Measurements from ENCODE around the gene TMEM270. TPM values are rescaled to one million over a fixed set of nuclear protein-coding genes. Genes with fewer than 3 reads are reported as not detected.

The TMEM270 gene
- polyA plus RNA-seq, 12 donors, result not detected

DNA sequence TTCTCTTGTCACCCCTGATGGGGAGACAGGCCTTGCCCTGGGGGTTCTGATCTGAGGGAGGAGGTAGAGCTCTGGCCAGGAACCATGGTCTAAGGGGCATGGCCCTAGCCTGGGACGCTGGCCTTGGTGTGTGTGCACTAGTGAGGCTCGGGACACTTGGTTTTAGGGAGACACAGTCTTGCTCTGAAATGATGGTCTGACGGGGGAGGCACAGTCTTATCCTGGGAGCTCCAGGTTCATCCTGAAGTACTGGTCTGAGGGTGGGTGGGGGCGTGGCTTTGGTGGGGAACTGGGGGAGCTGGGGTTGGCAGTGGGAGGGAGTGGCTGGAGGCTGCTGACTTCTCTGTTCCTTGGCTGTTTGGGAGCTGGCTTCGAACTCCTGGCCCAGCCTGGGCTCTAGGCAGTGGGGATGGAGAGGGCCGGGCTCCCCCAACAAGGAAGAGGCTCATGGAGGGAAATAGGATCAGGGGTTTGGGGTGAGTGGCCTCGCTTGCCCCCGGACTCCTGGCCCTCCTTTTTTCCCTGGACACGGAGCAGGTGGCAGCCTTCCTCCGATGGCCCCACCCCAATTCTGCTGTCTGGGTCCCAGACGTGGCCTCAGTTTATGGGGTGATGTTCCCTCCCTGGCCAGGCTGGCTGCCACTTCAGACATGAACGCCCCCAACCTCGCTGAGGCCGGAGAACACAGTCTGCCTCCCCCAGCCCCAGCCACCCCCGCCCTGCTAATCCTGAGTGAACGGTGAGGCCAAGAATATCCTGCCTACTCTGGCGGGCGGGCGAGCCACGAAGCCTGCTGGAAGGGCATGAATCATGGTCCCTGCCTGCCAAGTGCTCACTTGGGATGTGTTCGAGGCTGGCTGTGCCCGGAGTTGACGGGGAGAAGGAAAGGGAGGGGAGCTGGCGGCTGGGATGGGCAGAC is 43.5 kb downstream of the TMEM270 start:
- no peak for DNase-seq

DNA sequence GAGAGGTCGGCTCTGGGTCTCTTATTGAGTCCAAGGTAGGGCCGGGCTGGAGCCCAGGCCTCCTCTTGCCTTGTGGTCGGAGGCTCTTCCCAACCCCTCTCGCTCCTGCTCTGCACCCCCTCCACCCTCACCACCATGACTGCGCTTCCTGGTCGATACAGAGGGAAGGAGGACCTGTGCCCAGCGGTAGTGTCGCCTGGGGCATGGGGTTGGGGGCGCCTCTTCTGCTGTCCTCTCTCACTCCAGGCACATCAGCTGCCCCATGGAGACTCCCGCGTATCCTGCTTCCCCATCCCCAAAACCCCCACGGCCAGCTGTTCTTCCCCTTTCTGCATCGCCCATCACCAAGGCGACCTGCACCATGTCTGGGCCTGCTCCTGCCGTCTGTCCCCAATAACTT is 44.4 kb downstream of the TMEM270 start:
- no peak for DNase-seq

DNA sequence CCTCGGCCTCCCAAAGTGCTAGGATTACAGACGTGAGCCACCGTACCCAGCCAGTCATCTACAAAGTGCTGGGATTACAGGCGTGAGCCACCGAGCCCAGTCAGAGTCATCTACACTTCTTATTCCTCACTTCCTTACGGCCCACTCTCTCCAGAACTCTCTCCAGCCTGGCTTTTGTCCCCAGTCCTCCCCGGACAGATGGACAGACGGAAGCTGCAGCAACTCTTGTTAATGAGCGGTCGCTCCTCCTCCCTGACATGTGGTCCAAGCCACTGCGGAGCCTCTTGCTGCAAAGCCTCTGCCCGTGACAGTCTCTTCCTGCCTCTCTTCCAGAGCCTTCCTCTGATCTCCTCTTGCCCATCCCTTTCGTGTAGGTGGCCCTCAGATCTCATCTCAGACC is 45.9 kb downstream of the TMEM270 start:
- no peak for DNase-seq

DNA sequence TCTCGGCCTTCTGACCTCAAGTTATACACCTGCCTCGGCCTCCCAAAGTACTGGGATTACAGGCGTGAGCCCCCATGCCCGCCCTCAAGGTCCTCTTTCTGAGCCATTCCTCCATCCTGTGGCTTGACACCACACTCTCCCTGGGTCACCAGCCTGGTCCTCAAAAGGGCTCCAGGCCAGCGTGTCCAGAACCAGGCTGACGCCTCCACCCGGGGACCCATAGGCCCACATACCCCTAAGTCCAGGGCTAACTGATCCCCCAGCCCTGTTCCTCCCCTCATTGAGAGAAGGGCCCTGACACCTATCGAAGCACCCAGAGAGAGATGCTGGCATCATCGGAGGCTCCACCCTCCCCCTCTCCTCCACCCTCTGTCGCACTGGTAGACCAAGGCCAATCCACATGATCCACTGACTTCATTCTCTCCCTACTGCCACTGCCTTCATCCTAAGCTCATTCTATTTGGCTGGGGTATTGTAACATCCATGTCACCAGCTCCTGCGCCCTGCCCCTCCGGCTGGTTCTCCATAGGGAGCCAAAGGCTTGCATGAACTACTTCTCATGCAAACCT is 46.7 kb downstream of the TMEM270 start:
- no peak for DNase-seq

DNA sequence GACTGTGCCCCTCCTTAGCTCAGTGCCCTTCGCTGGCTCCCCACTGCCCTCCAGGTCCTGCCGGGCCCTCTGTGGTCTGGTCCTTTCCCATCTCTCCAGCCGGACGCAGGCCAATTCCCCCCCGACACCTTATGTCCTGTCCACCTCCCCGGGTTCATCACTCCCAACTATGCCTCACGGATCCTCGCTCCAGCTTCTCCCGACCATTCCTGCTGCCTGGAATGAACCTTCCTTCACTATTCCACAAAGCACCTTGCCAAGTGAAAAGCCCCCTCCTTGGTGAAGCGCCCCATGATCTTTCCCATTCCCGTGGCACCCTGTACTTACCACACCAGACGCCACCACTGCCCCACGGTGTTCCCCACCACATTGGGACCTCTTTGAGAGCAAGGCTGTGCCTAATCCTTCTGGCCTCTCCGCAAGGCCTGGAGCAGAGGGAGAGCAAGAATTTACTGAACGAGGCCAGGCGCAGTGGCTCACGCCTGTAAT is 47.2 kb downstream of the TMEM270 start:
- no peak for DNase-seq

DNA sequence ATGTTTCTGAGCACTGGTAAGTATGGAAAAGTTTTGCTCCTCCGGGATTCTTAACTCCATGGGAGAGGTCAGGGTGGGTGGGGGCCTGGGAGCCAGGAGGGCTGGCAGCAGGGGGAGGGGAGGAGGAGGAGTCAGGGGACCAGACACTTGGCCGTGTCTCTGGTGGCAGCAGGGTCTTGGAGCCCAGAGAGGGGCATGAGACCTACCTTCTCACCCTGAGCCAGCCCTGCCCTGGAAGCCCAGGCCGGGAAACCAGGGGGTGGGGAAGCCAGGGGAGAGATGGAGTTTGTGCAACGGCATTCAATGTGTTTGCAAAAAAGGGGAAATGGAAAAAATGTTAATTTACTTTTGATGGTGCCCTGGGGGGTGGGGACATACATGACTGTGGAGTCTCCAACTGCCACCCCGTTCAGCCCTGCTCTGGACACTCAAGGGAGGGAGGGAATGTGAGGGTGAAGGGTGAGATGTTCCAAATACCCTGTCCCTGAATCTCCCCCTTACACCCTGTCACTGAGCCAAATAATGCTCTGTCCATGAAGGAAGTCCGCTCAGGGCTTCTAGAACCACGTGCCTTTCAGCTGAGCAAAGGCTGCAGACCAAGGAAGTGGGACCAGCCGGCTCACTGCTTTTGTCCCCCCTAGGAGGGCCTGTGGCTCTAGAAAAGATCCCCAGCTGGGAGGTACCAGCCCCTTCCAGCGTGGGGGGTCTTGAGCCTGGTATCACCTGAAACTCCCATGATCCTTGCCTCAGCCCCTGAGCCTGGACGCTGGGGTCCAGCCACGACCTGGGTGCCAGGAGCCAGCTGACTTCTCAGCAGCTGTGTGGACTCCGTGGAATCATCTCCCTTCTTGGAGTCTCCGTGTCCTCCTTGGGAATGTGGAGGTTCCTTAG is 48.3 kb downstream of the TMEM270 start:
- no peak for DNase-seq

DNA sequence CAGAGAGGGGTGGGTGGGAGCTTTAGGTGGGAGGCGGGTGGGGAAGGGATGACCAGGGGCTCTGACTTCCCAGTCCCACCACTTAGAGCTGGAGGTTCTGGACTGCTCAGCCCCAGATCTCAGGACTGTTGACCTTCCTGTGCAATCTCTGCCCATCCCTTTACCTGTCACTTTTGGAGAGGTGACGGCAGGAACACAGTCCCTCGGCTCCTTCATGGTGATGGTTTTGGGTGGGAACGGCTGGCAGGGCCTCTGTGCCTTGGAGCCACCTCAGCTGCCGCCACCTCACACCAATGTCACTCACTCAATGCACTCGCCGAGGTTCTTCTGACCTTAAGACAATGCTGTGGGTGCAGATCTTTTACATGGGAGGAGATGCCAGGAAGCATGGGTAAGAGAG is 49.0 kb downstream of the TMEM270 start:
- no peak for DNase-seq

DNA sequence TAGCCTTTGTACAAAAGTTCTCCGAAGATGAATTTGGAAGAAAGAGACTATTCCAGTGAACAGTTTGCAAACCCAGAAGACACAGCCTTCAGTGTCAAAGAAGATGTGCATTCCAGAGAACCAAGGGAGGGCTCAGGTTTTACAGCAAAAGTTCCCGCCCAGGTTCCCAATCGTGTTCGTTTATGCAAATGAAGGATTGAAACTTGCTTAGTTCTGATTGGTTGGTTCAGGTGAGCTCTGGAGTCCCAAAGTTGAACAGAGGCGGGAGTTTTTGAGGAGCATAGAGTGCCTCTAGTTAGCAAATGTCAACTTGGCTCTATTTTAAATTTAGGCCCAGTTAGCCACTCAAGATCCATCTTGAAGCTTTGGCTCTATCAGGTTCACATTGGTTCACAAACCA is 51.3 kb downstream of the TMEM270 start:
- DNase-seq, result no peak

Other genes with a start within 250 kb of the TMEM270 start
- gene MLXIPL, start 236.6 kb upstream of the TMEM270 start, polyA plus RNA-seq (ENCODE audit: insufficient read length in 12 of 12), result 10 to 100 TPM in 1 of 12 donors, 1 to 10 TPM in 1, under 1 TPM in 9, not detected in 1; 0.06 to 27.3 (median 0.28) TPM
- 1 to 10 TPM in 10 of 12 donors, not detected in 2; 1.6 to 4.2 (median 2.2) TPM for gene VPS37D, start 193.3 kb upstream of the TMEM270 start, polyA plus RNA-seq (ENCODE audit: insufficient read length in 12 of 12)
- gene DNAJC30, start 177.7 kb upstream of the TMEM270 start, polyA plus RNA-seq (ENCODE audit: insufficient read length in 12 of 12), result 10 to 100 TPM in 1 of 12 donors, 1 to 10 TPM in 10, not detected in 1; 4.9 to 11.3 (median 6.5) TPM
- gene BUD23, start 177.6 kb upstream of the TMEM270 start, polyA plus RNA-seq (ENCODE audit: insufficient read length in 12 of 12), result 10 to 100 TPM in 11 of 12 donors, not detected in 1; 44.7 to 83.4 (median 68.9) TPM
- 10 to 100 TPM in 7 of 12 donors, 1 to 10 TPM in 4, not detected in 1; 6.2 to 13.1 (median 10.7) TPM for gene STX1A, start 141.5 kb upstream of the TMEM270 start, polyA plus RNA-seq (ENCODE audit: insufficient read length in 12 of 12)
- 10 to 100 TPM in 8 of 12 donors, 1 to 10 TPM in 3, not detected in 1; 8.4 to 47.3 (median 10.5) TPM for gene ABHD11, start 122.4 kb upstream of the TMEM270 start, polyA plus RNA-seq (ENCODE audit: insufficient read length in 12 of 12)
- 10 to 100 TPM in 1 of 12 donors, under 1 TPM in 6, not detected in 5; 0.19 to 14.9 (median 0.38) TPM for gene CLDN3, start 90.9 kb upstream of the TMEM270 start, polyA plus RNA-seq (ENCODE audit: insufficient read length in 12 of 12)
- gene CLDN4, start 30.2 kb upstream of the TMEM270 start, polyA plus RNA-seq (ENCODE audit: insufficient read length in 12 of 12), result 100 to 1,000 TPM in 1 of 12 donors, 10 to 100 TPM in 2, 1 to 10 TPM in 1, under 1 TPM in 7, not detected in 1; 0.30 to 105 (median 0.88) TPM
- 1 to 10 TPM in 7 of 12 donors, under 1 TPM in 3, not detected in 2; 0.49 to 3.1 (median 1.7) TPM for gene METTL27, start 18.6 kb upstream of the TMEM270 start, polyA plus RNA-seq (ENCODE audit: insufficient read length in 12 of 12)
- gene ELN, start 167.0 kb downstream of the TMEM270 start, polyA plus RNA-seq (ENCODE audit: insufficient read length in 12 of 12), result 100 to 1,000 TPM in 6 of 12 donors, 10 to 100 TPM in 5, not detected in 1; 67.0 to 192 (median 103) TPM
- 10 to 100 TPM in 10 of 12 donors, 1 to 10 TPM in 1, not detected in 1; 9.6 to 34.0 (median 14.5) TPM for gene LIMK1, start 222.6 kb downstream of the TMEM270 start, polyA plus RNA-seq (ENCODE audit: insufficient read length in 12 of 12)